Hepatocyte (in vitro differentiated cells): ENCODE measurements around the gene GMPS. TPM values are rescaled to one million over a fixed set of nuclear protein-coding genes. Genes with fewer than 3 reads are reported as not detected.
A peak's percentile ranks its signal among the peaks of the same experiment; 100 is the strongest.
"Not testable (repeated sequence)": the region's sequence is repeated elsewhere in the genome, so short reads cannot be mapped to it uniquely, and the experiment has no call there.

Experiments used
- DNase-seq: peaks from one replicate; pipeline ENCODE4 v3.0.0-alpha.2; 2016; ENCODE audit warnings: low spot score
- H2AFZ ChIP-seq: fragments of 200-600 bp; sonication (generic); 2 replicates; pipeline ENCODE4 v1.6.0; 2016; ENCODE audit warnings: antibody characterized with exemption, mild to moderate bottlenecking
- H3K27ac ChIP-seq: fragments of 200-600 bp; sonication (generic); 2 replicates; pipeline ENCODE4 v1.5.1; 2016; ENCODE audit warnings: mild to moderate bottlenecking
- H3K27me3 ChIP-seq: fragments of 200-600 bp; sonication (generic); 2 replicates; pipeline ENCODE4 v1.6.1; 2016
- H3K36me3 ChIP-seq: fragments of 200-600 bp; sonication (generic); replicated peaks from 2 replicates; pipeline ENCODE4 v1.5.1; 2016; ENCODE audit warnings: low read depth; ENCODE audit not compliant: insufficient read depth
- H3K4me1 ChIP-seq: fragments of 200-600 bp; sonication (generic); 2 replicates; pipeline ENCODE4 v1.5.1; 2016; ENCODE audit warnings: mild to moderate bottlenecking, moderate library complexity; ENCODE audit not compliant: insufficient read depth
- H3K4me2 ChIP-seq: fragments of 200-600 bp; sonication (generic); 2 replicates; pipeline ENCODE4 v1.6.0; 2016
- H3K4me3 ChIP-seq: fragments of 200-600 bp; sonication (generic); 2 replicates; pipeline ENCODE4 v1.5.1; 2016; ENCODE audit warnings: mild to moderate bottlenecking
- H3K79me2 ChIP-seq: fragments of 200-600 bp; sonication (generic); 2 replicates; pipeline ENCODE4 v1.6.0; 2017; ENCODE audit warnings: mild to moderate bottlenecking
- H3K9me2 ChIP-seq: fragments of 200-600 bp; sonication (generic); replicated peaks from 2 replicates; pipeline ENCODE4 v1.6.0; 2017; ENCODE audit warnings: mild to moderate bottlenecking; ENCODE audit not compliant: insufficient read depth
- H3K9me3 ChIP-seq: fragments of 200-600 bp; sonication (generic); 2 replicates; pipeline ENCODE4 v1.5.1; 2016; ENCODE audit warnings: low read depth, mild to moderate bottlenecking
- H4K20me1 ChIP-seq: fragments of 200-600 bp; sonication (generic); 2 replicates; pipeline ENCODE4 v1.6.0; 2016; ENCODE audit warnings: mild to moderate bottlenecking; ENCODE audit not compliant: insufficient read depth, poor library complexity, severe bottlenecking
- EZH2 ChIP-seq: fragments of 200-600 bp; sonication (generic); IDR thresholded peaks from 2 replicates; pipeline ENCODE4 v1.6.1; 2016; ENCODE audit warnings: antibody characterized with exemption, mild to moderate bottlenecking, borderline replicate concordance
- EZH2phosphoT487 ChIP-seq: fragments of 200-600 bp; sonication (generic); IDR thresholded peaks from one replicate; pipeline ENCODE4 v1.6.1; 2018; ENCODE audit warnings: antibody characterized with exemption, mild to moderate bottlenecking, low read depth, moderate library complexity; ENCODE audit not compliant: unreplicated experiment, severe bottlenecking
- WGBS: methylation state at CpG from one replicate; pipeline ENCODE4 v1.1.6; 2016; ENCODE audit warnings: low lambda C conversion rate; ENCODE audit errors: missing lambda C conversion rate; 5-methylcytosine and 5-hydroxymethylcytosine counted together
- polyA plus RNA-seq: library from polyadenylated mRNA; unstranded; fragments of >200 nt; fragmentation: Nextera tagmentation; extraction: Ambion mirVana; gene quantifications from 2 replicates; pipeline ENCODE4 v1.2.1, GENCODE V29; 2016
- total RNA-seq: library from RNA; depleted of rRNA; stranded (reverse); fragments of >200 nt; gene quantifications from 2 replicates; pipeline ENCODE4 v1.2.3, GENCODE V29; 2014
- TF ChIP-seq, protein P1 (sequence below): fragments of 200-600 bp; sonication (generic); IDR thresholded peaks from 2 replicates; pipeline ENCODE4 v1.5.1; 2016; ENCODE audit warnings: antibody characterized with exemption, mild to moderate bottlenecking; ENCODE audit not compliant: poor library complexity

GMPS gene
- total and polyA plus RNA-seq, 2 experiments from 2014 or later = 41.5 to 51.5 TPM

DNA sequence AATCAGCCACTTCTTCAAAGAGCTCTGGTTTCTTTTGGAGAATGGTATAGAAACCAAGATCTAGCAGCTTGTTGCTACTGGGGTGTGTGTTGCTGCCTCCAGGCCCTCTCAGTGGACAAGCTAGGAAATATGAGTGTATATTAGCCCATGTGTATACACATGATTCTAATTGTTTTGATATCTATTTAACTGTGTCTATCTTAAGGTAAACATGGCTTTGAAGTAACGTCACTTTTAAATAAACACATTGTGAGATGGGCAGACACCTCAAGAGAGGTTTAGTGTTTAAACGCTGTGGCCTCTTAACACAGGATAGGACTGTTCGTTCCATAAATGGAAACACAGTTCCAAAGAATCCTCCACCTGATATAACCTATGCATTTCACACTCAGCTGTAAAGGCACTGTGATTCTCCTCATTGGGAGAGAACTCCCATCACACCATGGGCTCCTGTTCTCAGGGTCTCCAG lies 87.0 kb downstream of the GMPS start:
- Histone ChIP-seq H4K20me1 (no peaks in the 10 kb centered on the region), H3K27me3 (no peaks in the 10 kb centered on the region), H2AFZ (no peak overlapping the region), H3K36me3 (no peaks in the 10 kb centered on the region), H3K79me2 (no peaks in the 10 kb centered on the region), H3K4me3 (no peak overlapping the region), H3K27ac (no peak overlapping the region), H3K4me2 (no peak overlapping the region), H3K9me2 (no peaks in the 10 kb centered on the region), H3K9me3 (no peaks in the 10 kb centered on the region), H3K4me1 (no peaks in the 10 kb centered on the region)
- DNase-seq = no peak
- 71% methylated on average over 3 of the region's 3 CpGs for whole genome bisulfite sequencing
- TF ChIP-seq EZH2phosphoT487 = no peak
- no peak for TF ChIP-seq EZH2
- TF ChIP-seq, protein P1, sequence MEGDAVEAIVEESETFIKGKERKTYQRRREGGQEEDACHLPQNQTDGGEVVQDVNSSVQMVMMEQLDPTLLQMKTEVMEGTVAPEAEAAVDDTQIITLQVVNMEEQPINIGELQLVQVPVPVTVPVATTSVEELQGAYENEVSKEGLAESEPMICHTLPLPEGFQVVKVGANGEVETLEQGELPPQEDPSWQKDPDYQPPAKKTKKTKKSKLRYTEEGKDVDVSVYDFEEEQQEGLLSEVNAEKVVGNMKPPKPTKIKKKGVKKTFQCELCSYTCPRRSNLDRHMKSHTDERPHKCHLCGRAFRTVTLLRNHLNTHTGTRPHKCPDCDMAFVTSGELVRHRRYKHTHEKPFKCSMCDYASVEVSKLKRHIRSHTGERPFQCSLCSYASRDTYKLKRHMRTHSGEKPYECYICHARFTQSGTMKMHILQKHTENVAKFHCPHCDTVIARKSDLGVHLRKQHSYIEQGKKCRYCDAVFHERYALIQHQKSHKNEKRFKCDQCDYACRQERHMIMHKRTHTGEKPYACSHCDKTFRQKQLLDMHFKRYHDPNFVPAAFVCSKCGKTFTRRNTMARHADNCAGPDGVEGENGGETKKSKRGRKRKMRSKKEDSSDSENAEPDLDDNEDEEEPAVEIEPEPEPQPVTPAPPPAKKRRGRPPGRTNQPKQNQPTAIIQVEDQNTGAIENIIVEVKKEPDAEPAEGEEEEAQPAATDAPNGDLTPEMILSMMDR = no peak

DNA sequence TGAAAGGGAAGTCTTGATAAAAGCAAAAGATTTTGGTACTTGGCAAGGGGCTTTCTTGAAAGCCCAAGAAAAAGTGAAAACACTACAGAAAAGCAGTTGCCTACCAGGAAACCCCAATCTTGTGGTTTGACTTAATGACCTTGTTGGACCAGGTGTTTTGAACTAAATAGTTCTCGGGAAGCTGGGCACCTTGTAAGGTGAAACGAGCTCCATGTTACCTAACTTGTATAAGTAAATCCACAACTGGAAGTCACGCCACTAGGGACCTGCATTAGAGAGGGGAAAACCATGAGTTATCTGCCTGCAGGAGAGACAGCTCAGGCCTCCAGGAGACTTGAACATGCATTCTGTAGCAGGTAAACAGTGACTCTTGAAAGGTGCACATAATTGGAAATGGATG lies 88.2 kb downstream of the GMPS start:
- no peak overlapping the region for H3K4me2 ChIP-seq
- H3K9me2 ChIP-seq = no peaks in the 10 kb centered on the region
- WGBS = 98% methylated on average over 3 of the region's 3 CpGs
- H3K4me3 ChIP-seq = no peak overlapping the region
- H4K20me1 ChIP-seq = no peaks in the 10 kb centered on the region
- TF ChIP-seq, protein P1 = no peak
- TF ChIP-seq EZH2 (no peak), EZH2phosphoT487 (no peak)
- no peaks in the 10 kb centered on the region for H3K79me2 ChIP-seq
- H2AFZ ChIP-seq = no peak overlapping the region
- H3K36me3 ChIP-seq = no peaks in the 10 kb centered on the region
- DNase-seq = no peak
- no peaks in the 10 kb centered on the region for H3K27me3 ChIP-seq
- no peak overlapping the region for H3K27ac ChIP-seq
- H3K9me3 ChIP-seq = no peaks in the 10 kb centered on the region
- no peaks in the 10 kb centered on the region for H3K4me1 ChIP-seq

DNA sequence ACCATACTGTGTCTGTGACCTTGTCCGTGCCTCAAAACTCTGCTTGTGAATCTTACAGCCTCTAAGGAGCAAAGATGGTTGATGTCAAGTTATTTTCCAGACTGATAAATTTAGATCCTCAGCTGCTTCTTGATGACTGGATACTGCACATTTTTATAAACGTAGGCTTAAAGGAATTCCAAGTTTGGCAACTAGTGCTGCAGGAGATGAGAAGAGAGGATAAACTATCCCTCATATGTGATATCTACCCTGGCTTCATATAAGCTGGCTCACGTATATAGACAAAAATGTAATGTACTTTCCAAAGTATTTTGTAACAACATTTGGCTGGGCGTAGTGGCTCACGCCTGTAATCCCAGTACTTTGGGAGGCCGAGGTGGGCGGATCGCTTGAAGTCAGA lies 89.6 kb downstream of the GMPS start:
- 83% methylated on average over 8 of the region's 8 CpGs for WGBS
- H4K20me1 ChIP-seq = no peaks in the 10 kb centered on the region
- no peaks in the 10 kb centered on the region for H3K9me3 ChIP-seq
- H3K4me3 ChIP-seq = no peak overlapping the region
- H3K4me2 ChIP-seq = no peak overlapping the region
- no peak overlapping the region for H2AFZ ChIP-seq
- no peaks in the 10 kb centered on the region for H3K27me3 ChIP-seq
- DNase-seq = peak; percentile 30
- no peaks in the 10 kb centered on the region for H3K9me2 ChIP-seq
- TF ChIP-seq EZH2phosphoT487 = no peak
- TF ChIP-seq, protein P1 = no peak
- no peak for TF ChIP-seq EZH2
- peak overlapping the region; percentile 57 for H3K27ac ChIP-seq
- no peaks in the 10 kb centered on the region for H3K79me2 ChIP-seq
- no peaks in the 10 kb centered on the region for H3K4me1 ChIP-seq
- H3K36me3 ChIP-seq = no peaks in the 10 kb centered on the region

DNA sequence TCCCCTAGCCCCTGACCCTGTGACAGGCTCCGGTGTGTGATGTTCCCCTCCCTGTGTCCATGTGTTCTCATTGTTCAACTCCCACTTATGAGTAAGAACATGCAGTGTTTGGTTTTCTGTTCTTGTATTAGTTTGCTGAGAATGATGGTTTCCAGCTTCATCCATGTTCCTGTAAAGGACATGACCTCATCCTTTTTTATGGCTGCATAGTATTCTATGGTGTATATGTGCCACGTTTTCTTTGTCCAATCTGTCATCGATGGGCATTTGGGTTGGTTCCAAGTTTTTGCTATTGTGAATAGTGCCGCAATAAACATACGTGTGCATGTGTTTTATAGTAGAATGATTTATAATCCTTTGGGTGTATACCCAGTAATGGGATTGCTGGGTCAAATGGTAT lies 90.6 kb downstream of the GMPS start:
- not testable (repeated sequence) for H3K9me3 ChIP-seq
- WGBS = 96% methylated on average over 5 of the region's 5 CpGs

More for the DNA sequence above, 90.6 kb downstream of the GMPS start:
- not testable (repeated sequence) for H3K27me3 ChIP-seq, H3K27ac ChIP-seq, H3K79me2 ChIP-seq, H2AFZ ChIP-seq, H3K4me1 ChIP-seq, H3K9me2 ChIP-seq, H3K36me3 ChIP-seq, H3K4me3 ChIP-seq, H4K20me1 ChIP-seq, DNase-seq, H3K4me2 ChIP-seq
